SKM-1 treated with dmso at 0.1 percent for 144 hours (cell line): ENCODE measurements around the gene EXOSC2.

Experiments used
- DNase-seq: peaks from one replicate; lab custom pipeline; 2025; ENCODE audit not compliant: unreplicated experiment; lab: John Stamatoyannopoulos, UW

EXOSC2 gene

GRCh38 chr9:130732793-130733221 is 39.2 kb downstream of the EXOSC2 start:
- no peak for DNase-seq

GRCh38 chr9:130735566-130735965 is 42.0 kb downstream of the EXOSC2 start:
- DNase-seq, result no peak

- DNase-seq, result no peak
Measured at GRCh38 chr9:130736834-130737233, 43.3 kb downstream of the EXOSC2 start.

- DNase-seq, result no peak
Measured at GRCh38 chr9:130738281-130738680, 44.7 kb downstream of the EXOSC2 start.

GRCh38 chr9:130739081-130739480 is 45.5 kb downstream of the EXOSC2 start:
- no peak for DNase-seq

- no peak for DNase-seq
Measured at GRCh38 chr9:130740218-130741023, 46.8 kb downstream of the EXOSC2 start.

- no peak for DNase-seq
Measured at GRCh38 chr9:130741024-130741305, 47.4 kb downstream of the EXOSC2 start.

GRCh38 chr9:130741831-130742449 is 48.4 kb downstream of the EXOSC2 start:
- no peak for DNase-seq

DNA sequence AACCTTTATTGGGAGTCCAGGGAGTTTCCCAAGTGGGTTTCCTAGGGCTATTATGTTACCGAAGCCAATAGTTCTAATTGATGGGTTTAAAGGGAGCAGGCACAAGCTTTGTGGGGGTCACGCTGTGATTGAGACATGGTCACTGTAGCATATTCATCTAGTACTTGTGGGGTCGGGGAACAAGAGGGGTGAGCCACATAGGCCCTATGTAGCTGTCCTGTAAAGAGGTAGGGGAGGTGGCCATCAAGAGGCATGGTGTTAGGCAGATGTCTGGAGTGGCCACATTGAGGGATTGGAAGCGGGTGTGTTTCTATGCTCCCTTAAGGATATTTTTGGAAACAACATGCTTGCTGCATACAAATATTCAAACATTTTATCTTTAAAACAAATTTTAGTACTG is 50.1 kb downstream of the EXOSC2 start:
- DNase-seq, result no peak

DNA sequence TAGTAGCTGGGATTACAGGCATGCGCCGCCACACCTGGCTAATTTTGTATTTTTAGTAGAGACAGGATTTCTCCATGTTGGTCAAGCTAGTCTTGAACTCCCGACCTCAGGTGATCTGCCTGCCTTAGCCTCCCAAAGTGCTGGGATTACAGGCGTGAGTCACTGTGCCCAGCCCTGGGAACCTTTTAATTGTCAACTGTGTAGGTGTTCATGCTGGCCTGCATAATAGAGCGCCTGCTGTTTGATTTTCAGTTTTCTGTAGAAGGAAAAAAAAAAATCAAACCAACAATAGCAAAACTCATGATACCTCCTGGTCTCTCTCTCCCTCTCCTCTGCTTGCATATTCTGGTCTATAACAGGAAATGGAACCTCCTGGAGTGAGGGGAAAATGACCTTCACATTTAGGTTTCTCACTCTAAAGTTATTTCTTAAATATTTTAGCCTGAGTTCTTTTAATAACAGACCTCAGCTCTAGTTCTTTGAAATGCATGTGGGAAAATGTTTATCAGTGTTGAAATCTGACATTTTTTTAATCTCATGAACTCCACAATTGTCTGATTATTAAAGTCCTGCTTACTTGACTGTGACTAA is 51.7 kb downstream of the EXOSC2 start:
- DNase-seq, result no peak

- no peak for DNase-seq
Measured at GRCh38 chr9:130745829-130746228, 52.2 kb downstream of the EXOSC2 start.

DNA sequence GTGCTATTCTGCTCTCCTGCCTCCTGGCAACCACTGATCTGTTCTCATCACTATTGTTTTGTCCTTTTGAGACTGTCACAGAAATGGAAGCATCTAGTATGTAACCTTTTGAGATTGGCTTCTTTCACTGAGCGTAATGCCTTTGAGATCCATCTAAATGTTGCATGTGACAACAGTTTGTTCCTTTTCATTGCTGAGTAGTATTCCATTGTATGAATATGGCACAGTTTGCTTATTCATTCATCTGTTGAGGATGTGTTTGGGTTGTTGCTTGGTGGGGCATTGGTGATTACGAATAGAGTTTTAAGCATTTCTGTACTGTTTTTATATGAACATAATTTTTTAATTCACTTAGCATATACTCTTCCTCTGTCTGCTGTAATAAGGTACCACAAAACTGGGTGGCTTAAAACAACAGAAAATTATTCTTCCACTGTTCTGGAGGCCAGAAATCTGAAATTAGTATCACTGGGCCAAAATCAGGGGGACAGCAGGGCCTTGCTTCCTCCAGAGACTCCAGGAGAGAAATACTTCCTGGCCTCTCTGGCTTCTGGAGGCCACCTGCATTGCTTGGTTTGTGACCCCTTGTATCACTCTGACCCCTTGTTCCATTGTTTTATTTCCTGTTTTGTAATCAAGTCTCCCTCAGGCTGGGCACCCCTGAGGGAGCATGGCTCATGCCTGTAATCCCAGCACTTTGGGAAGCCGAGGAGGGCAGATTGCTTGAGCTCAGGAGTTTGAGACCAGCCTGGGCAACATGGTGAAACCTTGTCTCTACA is 53.0 kb downstream of the EXOSC2 start:
- DNase-seq, result no peak

DNA sequence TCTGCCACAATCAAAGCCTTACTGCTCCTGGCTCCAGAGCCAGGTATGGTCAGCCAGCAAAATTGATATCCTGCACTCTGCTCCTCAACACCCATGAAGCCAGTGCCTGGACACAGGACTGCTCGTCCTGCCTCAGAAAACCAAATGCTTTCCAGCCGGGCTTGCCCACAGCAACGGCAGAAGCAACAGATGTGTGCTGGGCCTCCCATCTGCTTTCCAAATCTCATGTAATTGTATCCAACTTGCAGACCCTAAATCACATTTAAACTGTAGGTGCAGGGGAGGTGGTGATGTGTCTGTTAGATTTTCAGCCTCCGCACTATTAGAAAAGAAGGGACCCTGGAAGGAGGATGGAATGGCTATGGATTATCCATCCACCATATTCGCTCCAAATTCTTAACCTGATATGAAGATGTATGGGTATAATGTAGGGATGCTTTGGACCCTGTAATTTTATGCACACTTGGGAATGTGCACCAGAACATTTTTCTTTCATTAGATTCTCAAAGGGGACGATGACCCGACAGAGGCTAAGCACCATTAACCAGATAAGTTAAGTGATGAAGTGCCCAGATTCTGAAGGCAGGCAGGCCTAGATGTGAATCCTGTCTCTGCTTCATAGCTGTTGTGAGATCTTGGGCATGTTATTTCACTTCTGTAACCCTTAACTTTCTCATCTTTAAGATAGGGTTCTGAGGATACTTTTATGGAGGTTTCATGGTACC is 58.2 kb downstream of the EXOSC2 start:
- no peak for DNase-seq
